Measurements from ENCODE around the gene GRK7. TPM values are rescaled to one million over a fixed set of nuclear protein-coding genes. Genes with fewer than 3 reads are reported as not detected.
"Not testable (repeated sequence)": the region's sequence is repeated elsewhere in the genome, so short reads cannot be mapped to it uniquely, and the experiment has no call there.

GRK7 gene
- total RNA-seq, 2 donors from 2014 or later: not detected

- DNase-seq: no peak
- ATAC-seq: no peak
- intact Hi-C loops (cut with DNase I, micrococcal nuclease): no loop called here
Observed at GRCh38 chr3:141788149-141788548, 24.9 kb downstream of the GRK7 start.

- intact Hi-C loops (cut with DNase I, micrococcal nuclease); DNase-seq; ATAC-seq: not testable (repeated sequence)
Observed at GRCh38 chr3:141788750-141789149, 25.5 kb downstream of the GRK7 start.

DNA sequence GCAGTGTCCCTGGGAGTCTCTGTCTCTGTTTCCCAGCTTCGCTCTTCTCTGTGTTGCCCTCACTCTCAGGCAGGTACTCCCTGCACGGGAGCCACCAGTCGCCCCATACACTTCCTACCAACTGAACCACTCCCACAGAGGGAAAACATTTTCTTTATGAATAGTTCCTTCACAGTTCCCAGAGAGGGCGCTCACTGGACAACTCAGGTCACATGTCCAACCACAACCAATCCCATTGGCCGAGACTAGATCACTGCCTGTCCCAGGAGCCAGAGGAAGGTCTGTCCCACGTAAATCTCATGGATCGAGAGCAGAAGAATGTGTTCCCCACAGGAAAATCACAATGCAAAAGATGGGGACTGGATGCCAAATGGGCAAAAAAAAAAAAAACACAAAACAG is 26.1 kb downstream of the GRK7 start:
- intact Hi-C loops (cut with DNase I, micrococcal nuclease): no loop called here
- ATAC-seq (peak; percentile 45), DNase-seq (no peak)

DNA sequence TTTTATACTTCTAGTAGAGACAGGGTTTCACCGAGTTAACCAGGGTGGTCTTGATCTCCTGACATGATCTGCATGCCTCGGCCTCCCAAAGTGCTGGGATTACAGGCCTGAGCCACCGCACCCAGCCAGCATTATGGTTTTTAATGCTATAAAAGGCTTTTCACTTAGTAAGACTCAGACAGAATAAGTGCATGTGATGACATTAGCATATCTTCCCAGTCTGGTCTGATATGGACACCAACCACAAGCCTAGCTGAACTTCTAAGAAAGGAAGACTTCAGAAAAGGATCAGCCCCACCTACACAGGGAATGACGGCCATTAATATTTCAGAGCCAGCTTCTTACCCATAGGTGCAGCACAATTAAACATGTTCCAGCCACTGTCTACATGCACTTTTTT is 27.0 kb downstream of the GRK7 start:
- DNase-seq: no peak
- ATAC-seq: no peak
- intact Hi-C loops (cut with DNase I, micrococcal nuclease): no loop called here

GRCh38 chr3:141792495-141792894 is 29.3 kb downstream of the GRK7 start:
- intact Hi-C loops (cut with DNase I, micrococcal nuclease): no loop called here
- DNase-seq: no peak

GRCh38 chr3:141793476-141794260 is 30.5 kb downstream of the GRK7 start:
- intact Hi-C loops (cut with DNase I, micrococcal nuclease): no loop called here
- DNase-seq (no peak), ATAC-seq (no peak)

More at GRCh38 chr3:141792495-141792894, 29.3 kb downstream of the GRK7 start:
- no peak for ATAC-seq

GRCh38 chr3:141795276-141795675 is 32.1 kb downstream of the GRK7 start:
- intact Hi-C loops (cut with DNase I, micrococcal nuclease): no loop called here
- no peak for ATAC-seq
- DNase-seq: no peak

GRCh38 chr3:141795741-141796080 is 32.5 kb downstream of the GRK7 start:
- ATAC-seq: no peak
- no peak for DNase-seq
- intact Hi-C loops (cut with DNase I, micrococcal nuclease): no loop called here

DNA sequence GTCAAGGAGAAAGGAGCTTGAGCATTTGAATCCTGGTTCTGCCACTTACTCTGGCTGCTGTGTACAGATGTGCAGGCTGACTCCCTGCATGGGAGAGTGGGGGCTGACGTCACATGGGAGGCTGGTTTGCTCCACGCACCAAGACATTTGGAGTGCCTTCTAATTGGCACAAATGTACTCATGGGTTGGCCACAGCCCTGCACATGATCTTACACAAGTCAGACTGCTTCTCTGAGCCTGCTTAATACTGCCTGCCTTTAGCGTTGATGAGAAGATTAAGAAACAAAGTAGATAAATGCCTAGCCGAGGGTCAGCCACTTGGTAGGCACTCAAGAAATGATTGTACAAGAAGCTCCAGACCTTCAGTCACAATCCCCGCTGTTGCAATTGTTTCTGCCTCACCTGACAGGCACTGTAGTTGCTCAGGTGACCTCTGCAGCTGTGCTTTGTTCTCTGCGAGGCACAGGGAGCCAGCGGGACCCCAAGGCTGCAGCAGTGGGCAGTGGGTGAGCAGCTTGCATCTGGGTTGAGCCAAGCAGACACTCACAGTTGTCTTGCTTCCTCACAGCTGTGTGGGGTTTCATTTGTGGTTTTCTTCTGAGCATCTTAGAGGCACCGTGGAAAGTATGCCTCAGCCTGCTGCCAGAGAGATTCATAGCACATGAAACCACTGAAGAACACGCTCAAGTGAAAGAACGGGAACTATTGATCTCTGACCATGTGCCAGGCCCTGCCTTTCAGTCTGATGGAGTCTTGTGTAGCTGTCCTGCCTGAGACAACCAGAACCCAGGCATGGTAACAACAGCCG is 33.1 kb downstream of the GRK7 start:
- intact Hi-C loops (cut with DNase I, micrococcal nuclease): no loop called here
- peak; percentile 46 to 73 for DNase-seq
- ATAC-seq: peak; percentile 21

DNA sequence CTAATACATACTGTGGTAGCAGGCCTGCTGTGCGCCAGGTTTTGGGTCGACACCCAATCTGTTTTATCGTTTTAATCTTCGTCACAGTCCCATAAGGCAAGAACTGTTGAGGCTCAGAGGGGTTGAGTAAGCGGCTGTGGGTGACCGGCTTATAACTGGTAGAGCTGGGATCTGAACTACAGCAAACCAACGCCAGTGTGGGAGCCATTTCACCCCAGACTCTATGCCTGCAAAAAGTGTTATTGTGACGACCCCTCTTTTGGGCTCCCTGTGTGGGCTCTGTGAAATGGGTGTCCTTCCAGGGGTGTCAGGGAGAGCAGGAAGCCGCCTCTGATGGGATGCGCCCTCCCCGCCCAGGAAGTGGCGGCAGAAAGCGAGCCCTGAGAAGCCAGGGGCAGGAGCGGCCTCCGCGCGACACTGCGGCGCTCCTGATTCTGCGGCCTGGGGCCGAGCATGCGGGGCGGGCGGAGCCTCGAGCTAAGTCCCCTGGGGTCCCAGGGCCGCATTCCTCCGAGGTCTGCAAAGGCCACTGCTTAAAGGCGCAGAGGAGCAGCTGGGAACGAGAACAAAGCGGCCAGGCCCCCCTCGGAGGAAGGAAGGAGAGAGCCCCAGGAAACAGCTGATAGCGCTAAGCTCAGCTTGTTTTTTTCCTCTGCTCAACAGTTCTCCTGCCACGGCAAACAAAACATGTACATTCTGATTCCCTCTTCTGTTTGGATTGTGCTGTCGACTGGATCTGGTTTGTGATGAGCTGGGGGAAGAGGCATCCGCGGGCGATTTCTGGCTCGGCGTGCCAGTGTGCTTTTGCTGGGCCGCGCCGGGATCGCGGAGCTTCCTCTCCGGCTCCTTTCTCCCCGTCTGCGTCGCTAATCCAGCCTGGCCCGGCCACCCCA is 33.9 kb downstream of the GRK7 start:
- ATAC-seq (peak; percentile 66), DNase-seq (peak; percentile 27 to 56)
- intact Hi-C loops (cut with DNase I, micrococcal nuclease): no loop called here

- peak in 1 of 2 donors; percentile 28 for DNase-seq
- ATAC-seq: peak; percentile 46
- intact Hi-C loops (cut with DNase I, micrococcal nuclease): no loop called here
Observed at GRCh38 chr3:141797819-141798447, 34.7 kb downstream of the GRK7 start.

- ATAC-seq (no peak), DNase-seq (peak; percentile 23 to 33)
- intact Hi-C loops (cut with DNase I, micrococcal nuclease): no loop called here
Observed at GRCh38 chr3:141798448-141798845, 35.2 kb downstream of the GRK7 start.

GRCh38 chr3:141802316-141803077 is 39.3 kb downstream of the GRK7 start:
- intact Hi-C loops (cut with DNase I, micrococcal nuclease): no loop called here
- ATAC-seq (no peak), DNase-seq (no peak)

GRCh38 chr3:141803538-141803937 is 40.3 kb downstream of the GRK7 start:
- ATAC-seq; intact Hi-C loops (cut with DNase I, micrococcal nuclease); DNase-seq: not testable (repeated sequence)

GRCh38 chr3:141804447-141804777 is 41.2 kb downstream of the GRK7 start:
- ATAC-seq (no peak), DNase-seq (no peak)
- intact Hi-C loops (cut with DNase I, micrococcal nuclease): no loop called here

- no peak for ATAC-seq
- no peak for DNase-seq
- intact Hi-C loops (cut with DNase I, micrococcal nuclease): no loop called here
Observed at GRCh38 chr3:141804778-141805639, 41.8 kb downstream of the GRK7 start.

- intact Hi-C loops (cut with DNase I, micrococcal nuclease): no loop called here
- peak; percentile 71 for ATAC-seq
- DNase-seq: no peak
Observed at GRCh38 chr3:141807277-141808033, 44.2 kb downstream of the GRK7 start.
